Right cardiac atrium (tissue), 5 donors: ENCODE measurements around the gene ADD1. TPM values are rescaled to one million over a fixed set of nuclear protein-coding genes. Genes with fewer than 3 reads are reported as not detected.

Experiments
- ATAC-seq, 2 donors: fragments of 200-7000 bp; cut with Tn5 transposase; one replicate each; pipeline versions ENCODE4 v1.8.0 to v1.9.1; 2020; ENCODE audit warnings: moderate library complexity in 2 of 2, mild to moderate bottlenecking in 1 of 2
- DNase-seq, 3 donors: peaks; one replicate each; pipeline ENCODE4 v3.0.0-alpha.2; 2020
- H3K27ac ChIP-seq: one replicate; pipeline ENCODE4 v1.5.1; 2013; ENCODE audit warnings: mild to moderate bottlenecking, low read length, control low read depth, moderate library complexity
- H3K27me3 ChIP-seq: one replicate; pipeline ENCODE4 v1.6.1; 2013; ENCODE audit not compliant: control insufficient read depth, insufficient read depth
- H3K4me1 ChIP-seq: one replicate; pipeline ENCODE4 v1.6.1; 2013; ENCODE audit warnings: low read length; ENCODE audit not compliant: control insufficient read depth, insufficient read depth
- H3K4me3 ChIP-seq: one replicate; pipeline ENCODE4 v1.5.1; 2013; ENCODE audit warnings: low read length, control low read depth
- H3K9me3 ChIP-seq: one replicate; pipeline ENCODE4 v1.6.1; 2013; ENCODE audit warnings: low read length; ENCODE audit not compliant: control insufficient read depth
- WGBS: extraction: QIAGEN DNeasy Blood & Tissue Kit; methylation state at CpG from one replicate; pipeline ENCODE4 v1.1.7; 2013; 5-methylcytosine and 5-hydroxymethylcytosine counted together
- intact Hi-C, 4 donors: fragments of 100-400 bp; cut with DNase I; formaldehyde crosslinking; loops; one replicate each; pipeline versions ENCODE4 v1.11.0 to v1.14.0; 2022 to 2023
- polyA plus RNA-seq: library from polyadenylated mRNA; stranded (reverse); fragments of 200-250 nt; gene quantifications from one replicate; pipeline ENCODE4 v1.2.3, GENCODE V29; 2013
- total RNA-seq, 4 donors: library from RNA; stranded (reverse); fragmentation: NEBNext Ultra II Directional; extraction: Animal tissue kit (Norgen Biotek cat#: 25700); gene quantifications; one replicate each; pipeline ENCODE4 v1.2.1, GENCODE V29; 2021
- donor health status: healthy with polysubstance abuse.
- donor health status: DM: no; HTN: yes; CAD: no.
- donor health status: DM: no; HTN: no; CAD: no.
- donor health status: DM: no; HTN: yes; CAD: no; lungs with severe emphysema.
- donor health status: DM: yes; HTN: yes; CAD: no.

ADD1 gene
- total and polyA plus RNA-seq, 5 donors: 207 to 256 (median 218) TPM

DNA sequence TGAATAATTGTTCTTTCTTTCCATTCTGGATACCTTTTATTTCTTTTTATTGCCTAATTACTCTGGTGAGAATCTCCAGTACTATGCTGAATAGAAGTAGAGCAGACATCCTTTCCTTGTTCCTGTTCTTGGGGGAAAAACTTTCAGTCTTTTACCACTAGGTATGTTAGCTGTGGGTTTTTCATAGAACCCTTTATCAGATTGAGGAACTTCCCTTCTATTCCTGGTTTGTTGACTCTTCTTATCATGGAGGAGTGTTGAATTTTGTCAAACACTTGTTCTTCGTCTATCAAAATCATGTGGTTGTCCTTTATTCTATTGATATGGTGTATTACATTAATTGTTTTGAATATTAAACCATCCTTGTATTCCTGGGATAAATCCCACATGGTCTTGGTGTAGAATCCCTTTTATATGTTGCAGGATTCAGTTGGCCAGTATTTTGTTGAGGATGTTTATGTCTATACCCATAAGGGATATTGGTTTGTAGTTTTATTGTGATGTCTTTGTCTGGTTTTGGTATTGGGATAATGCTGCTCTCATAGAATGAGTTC is 27.2 kb upstream of the ADD1 start:
- intact Hi-C loops: loop anchor here in 1 of 4 donors (10.0 kb wide), 1 partner anchor 52 kb away; no protein-coding TSS in a partner anchor
- ATAC-seq (no peak), DNase-seq (no peak)
- H3K4me1 ChIP-seq: peaks cover 12% of the 10 kb centered on the region
- no peaks in the 10 kb centered on the region for H3K27me3 ChIP-seq
- H3K27ac ChIP-seq: no peak overlapping the region
- H3K4me3 ChIP-seq: no peak overlapping the region
- 95% methylated on average over 1 of the region's 1 CpG for WGBS
- no peaks in the 10 kb centered on the region for H3K9me3 ChIP-seq

GRCh38 chr4:2817137-2817536 is 26.5 kb upstream of the ADD1 start:
- intact Hi-C loops: loop anchor here in 1 of 4 donors (10.0 kb wide), 1 partner anchor 52 kb away; no protein-coding TSS in a partner anchor
- 65% methylated on average over 4 of the region's 4 CpGs for WGBS
- ATAC-seq: no peak
- DNase-seq: peak; percentile 10 to 33 (median 11)
- Histone ChIP-seq H3K4me3 (no peak overlapping the region), H3K27ac (no peak overlapping the region), H3K9me3 (no peaks in the 10 kb centered on the region), H3K27me3 (no peaks in the 10 kb centered on the region), H3K4me1 (peaks cover 9% of the 10 kb centered on the region)

DNA sequence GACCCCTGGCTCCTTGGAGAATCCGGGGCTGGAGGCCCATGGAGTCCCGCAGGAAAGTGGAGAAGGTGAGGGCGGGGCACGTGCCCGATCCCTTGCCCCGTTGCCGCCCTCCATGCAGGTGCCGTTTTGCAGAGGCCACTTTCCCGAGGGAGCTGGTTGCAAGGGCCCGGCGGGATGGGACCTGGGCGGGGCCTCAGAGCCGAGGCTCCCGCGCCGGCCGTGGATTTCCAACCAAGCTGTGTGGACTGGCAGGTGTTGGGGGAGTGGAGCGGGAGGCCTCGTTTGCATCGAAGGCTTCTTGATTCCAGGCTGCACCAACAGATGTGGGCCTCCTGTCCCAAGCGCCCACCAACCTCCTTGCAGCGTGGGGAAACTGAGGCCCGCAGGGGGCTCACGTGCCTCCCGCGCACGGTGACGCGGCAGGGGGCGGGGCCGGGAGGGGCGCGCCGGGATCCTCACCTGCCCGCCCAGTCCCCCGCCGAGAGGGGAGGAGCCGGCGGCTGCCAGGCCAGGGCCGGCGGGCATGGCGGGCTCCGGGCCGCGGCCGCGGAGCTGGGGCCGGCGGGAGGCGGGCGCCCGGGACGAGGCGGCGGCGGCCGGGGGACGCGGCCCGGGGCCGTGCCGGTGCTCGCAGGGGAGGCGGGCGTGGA is 25.8 kb upstream of the ADD1 start:
- H3K9me3 ChIP-seq: no peaks in the 10 kb centered on the region
- no peak overlapping the region for H3K27ac ChIP-seq
- H3K4me3 ChIP-seq: peak overlapping the region; percentile 74
- 9% methylated on average over 65 of the region's 65 CpGs for WGBS
- H3K4me1 ChIP-seq: peaks cover 9% of the 10 kb centered on the region
- ATAC-seq (peak in 1 of 2 donors; percentile 37), DNase-seq (peak; percentile 25 to 70 (median 59))
- no peaks in the 10 kb centered on the region for H3K27me3 ChIP-seq
- intact Hi-C loops: loop anchor here in 1 of 4 donors (10.0 kb wide), 1 partner anchor 53 kb away; no protein-coding TSS in a partner anchor

- no peaks in the 10 kb centered on the region for H3K9me3 ChIP-seq
- peaks cover 7% of the 10 kb centered on the region for H3K4me1 ChIP-seq
- intact Hi-C loops: loop anchor here in 1 of 4 donors (10.0 kb wide), 1 partner anchor 54 kb away; no protein-coding TSS in a partner anchor
- H3K27me3 ChIP-seq: no peaks in the 10 kb centered on the region
- no peak overlapping the region for H3K27ac ChIP-seq
- DNase-seq: peak; percentile 23 to 70 (median 63)
- 2% methylated on average over 54 of the region's 54 CpGs for WGBS
- peak overlapping the region; percentile 74 for H3K4me3 ChIP-seq
- peak; percentile 7 to 18 for ATAC-seq
Observed at GRCh38 chr4:2818351-2818939, 25.2 kb upstream of the ADD1 start.

DNA sequence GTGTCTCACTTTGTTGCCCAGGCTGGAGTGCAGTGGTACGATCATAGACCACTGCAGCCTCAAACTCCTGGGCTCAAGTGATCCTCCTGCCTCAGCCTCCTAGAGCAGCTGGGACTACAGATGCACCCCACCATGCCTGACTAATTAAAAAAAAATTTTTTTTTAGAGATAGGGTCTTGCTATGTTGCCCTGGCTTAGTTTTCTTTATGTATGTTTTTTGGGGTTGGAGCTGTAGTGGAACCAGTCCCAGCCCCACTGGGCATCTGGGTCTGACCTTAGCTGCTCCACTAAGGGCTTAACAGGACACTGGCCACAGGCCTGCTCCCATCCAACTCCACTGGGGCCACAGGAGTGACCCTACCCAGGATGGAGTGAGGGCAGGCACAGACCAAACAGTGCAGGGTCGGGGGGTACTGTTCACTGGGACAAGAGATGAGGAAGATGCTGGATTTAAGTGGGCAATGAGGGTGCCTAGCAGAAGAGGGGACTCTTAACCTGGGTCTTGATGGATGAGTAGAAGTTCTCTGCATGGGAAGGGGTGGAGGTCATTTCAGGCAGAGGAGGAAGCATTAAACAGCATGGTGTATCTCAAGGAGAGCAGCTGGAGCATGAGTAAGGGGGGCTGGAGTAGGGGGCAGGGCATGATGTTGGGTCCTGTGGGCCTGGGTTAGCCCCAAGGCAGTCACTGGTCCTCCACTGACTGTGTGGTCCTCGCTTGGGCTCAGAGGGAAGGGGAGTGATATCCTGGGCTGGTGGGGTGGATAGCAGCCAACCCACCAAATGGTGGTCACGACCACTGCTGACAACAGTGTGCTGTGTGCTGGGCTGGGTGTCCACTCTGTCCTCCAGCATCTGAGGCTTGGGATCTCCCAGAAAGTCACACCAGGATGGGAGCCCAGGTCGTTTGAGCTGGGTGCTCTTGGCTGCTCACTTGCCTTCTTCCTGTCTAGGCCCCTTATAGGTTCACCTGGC is 24.1 kb upstream of the ADD1 start:
- ATAC-seq: no peak

DNA sequence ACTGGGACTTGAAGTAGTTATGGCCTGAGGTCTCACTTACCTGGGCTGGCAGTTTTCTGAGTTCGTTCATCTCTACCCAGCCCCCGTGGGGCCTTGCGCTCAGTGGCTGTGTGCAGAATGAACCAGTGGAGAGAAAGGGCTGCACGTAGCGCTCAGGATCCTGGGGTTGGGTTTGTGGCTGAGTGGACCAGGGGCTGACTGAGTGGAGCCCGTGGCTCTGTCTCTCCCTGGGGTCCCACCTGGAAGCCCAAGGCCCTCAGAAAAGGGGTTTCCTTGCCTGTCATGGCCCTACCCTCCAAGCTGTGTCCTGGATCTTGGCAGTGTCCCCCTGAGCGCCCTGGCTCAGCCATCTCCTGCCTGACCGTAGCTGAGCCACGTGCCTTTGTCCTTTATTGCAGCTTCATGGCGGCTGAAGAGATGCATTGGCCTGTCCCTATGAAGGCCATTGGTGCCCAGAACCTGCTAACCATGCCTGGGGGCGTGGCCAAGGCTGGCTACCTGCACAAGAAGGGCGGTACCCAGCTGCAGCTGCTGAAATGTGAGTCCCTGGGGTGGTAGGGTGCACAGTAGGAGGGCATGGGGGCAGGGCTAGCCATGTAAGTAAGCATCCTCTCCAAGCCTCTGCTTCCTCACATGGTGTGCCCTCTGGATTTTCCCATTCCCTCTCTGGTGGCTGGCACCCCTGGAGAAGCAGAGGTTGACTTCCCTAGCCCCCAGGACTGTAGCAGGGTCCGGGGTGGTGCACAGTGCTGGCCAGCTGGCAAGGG is 23.2 kb upstream of the ADD1 start:
- ATAC-seq: no peak
- no peak overlapping the region for H3K27ac ChIP-seq
- H3K9me3 ChIP-seq: no peaks in the 10 kb centered on the region
- WGBS: 91% methylated on average over 13 of the region's 13 CpGs
- H3K27me3 ChIP-seq: no peaks in the 10 kb centered on the region
- intact Hi-C loops: no loop called here
- DNase-seq: peak in 2 of 3 donors; percentile 32 to 50
- H3K4me3 ChIP-seq: no peak overlapping the region
- H3K4me1 ChIP-seq: peaks cover 6% of the 10 kb centered on the region

More for the DNA sequence above, 24.1 kb upstream of the ADD1 start:
- intact Hi-C loops: loop anchor here in 1 of 4 donors (10.0 kb wide), 1 partner anchor 55 kb away; no protein-coding TSS in a partner anchor
- Histone ChIP-seq H3K27ac (no peak overlapping the region), H3K27me3 (no peaks in the 10 kb centered on the region), H3K4me1 (peaks cover 6% of the 10 kb centered on the region), H3K9me3 (no peaks in the 10 kb centered on the region), H3K4me3 (no peak overlapping the region)
- WGBS: 73% methylated on average over 5 of the region's 5 CpGs
- DNase-seq: peak in 2 of 3 donors; percentile 13 to 36

- intact Hi-C loops: no loop called here
- no peaks in the 10 kb centered on the region for H3K9me3 ChIP-seq
- 92% methylated on average over 23 of the region's 23 CpGs for WGBS
- no peak overlapping the region for H3K4me3 ChIP-seq
- DNase-seq (peak in 2 of 3 donors; percentile 46 to 58), ATAC-seq (no peak)
- no peak overlapping the region for H3K27ac ChIP-seq
- peaks cover 2% of the 10 kb centered on the region for H3K4me1 ChIP-seq
- H3K27me3 ChIP-seq: no peaks in the 10 kb centered on the region
Observed at GRCh38 chr4:2822461-2823300, 21.0 kb upstream of the ADD1 start.

- no peak for ATAC-seq
- no peak overlapping the region for H3K27ac ChIP-seq
- no peak overlapping the region for H3K4me3 ChIP-seq
- WGBS: 85% methylated on average over 4 of the region's 4 CpGs
- no peaks in the 10 kb centered on the region for H3K27me3 ChIP-seq
- peak in 2 of 3 donors; percentile 37 to 53 for DNase-seq
- no peaks in the 10 kb centered on the region for H3K4me1 ChIP-seq
- no peaks in the 10 kb centered on the region for H3K9me3 ChIP-seq
- intact Hi-C loops: no loop called here
Observed at GRCh38 chr4:2823301-2823670, 20.4 kb upstream of the ADD1 start.

- H3K9me3 ChIP-seq: no peaks in the 10 kb centered on the region
- WGBS: 80% methylated on average over 14 of the region's 14 CpGs
- H3K4me1 ChIP-seq: no peaks in the 10 kb centered on the region
- H3K27me3 ChIP-seq: no peaks in the 10 kb centered on the region
- no peak overlapping the region for H3K4me3 ChIP-seq
- intact Hi-C loops: no loop called here
- DNase-seq (peak in 2 of 3 donors; percentile 47 to 58), ATAC-seq (no peak)
- no peak overlapping the region for H3K27ac ChIP-seq
Observed at GRCh38 chr4:2823671-2824328, 19.8 kb upstream of the ADD1 start.
